Measurements from ENCODE around the gene MYO1C.
A peak's percentile ranks its signal among the peaks of the same experiment; 100 is the strongest.
"Not testable (repeated sequence)": the region's sequence is repeated elsewhere in the genome, so short reads cannot be mapped to it uniquely, and the experiment has no call there.

MYO1C gene

GRCh38 chr17:1509290-1509881 is 16.9 kb upstream of the MYO1C start:
- DNase-seq (no peak), ATAC-seq (no peak)

- ATAC-seq: not testable (repeated sequence)
Measured at GRCh38 chr17:1508709-1509108, 16.2 kb upstream of the MYO1C start.

GRCh38 chr17:1506649-1507267 is 14.3 kb upstream of the MYO1C start:
- ATAC-seq (no peak), DNase-seq (no peak)

More at GRCh38 chr17:1508709-1509108, 16.2 kb upstream of the MYO1C start:
- not testable (repeated sequence) for DNase-seq

GRCh38 chr17:1505586-1505985 is 13.1 kb upstream of the MYO1C start:
- DNase-seq: no peak
- no peak for ATAC-seq

- DNase-seq (no peak), ATAC-seq (no peak)
Measured at GRCh38 chr17:1504866-1505265, 12.4 kb upstream of the MYO1C start.

GRCh38 chr17:1503699-1504098 is 11.2 kb upstream of the MYO1C start:
- ATAC-seq: no peak
- DNase-seq: no peak

- ATAC-seq (no peak), DNase-seq (no peak)
Measured at GRCh38 chr17:1498869-1499268, 6.4 kb upstream of the MYO1C start.

- DNase-seq: no peak
- no peak for ATAC-seq
Measured at GRCh38 chr17:1498233-1498632, 5.7 kb upstream of the MYO1C start.

- ATAC-seq: no peak
Measured at GRCh38 chr17:1497831-1498230, 5.3 kb upstream of the MYO1C start.

GRCh38 chr17:1496869-1497268 is 4.4 kb upstream of the MYO1C start:
- ATAC-seq (no peak), DNase-seq (no peak)

More at GRCh38 chr17:1497831-1498230, 5.3 kb upstream of the MYO1C start:
- no peak for DNase-seq

GRCh38 chr17:1495265-1495989 is 2.9 kb upstream of the MYO1C start:
- DNase-seq (no peak), ATAC-seq (no peak)

GRCh38 chr17:1494736-1495253 is 2.3 kb upstream of the MYO1C start:
- no peak for ATAC-seq
- no peak for DNase-seq

GRCh38 chr17:1494203-1494602 is 1.7 kb upstream of the MYO1C start:
- no peak for DNase-seq

GRCh38 chr17:1493291-1493980 is 950 bp upstream of the MYO1C start:
- ATAC-seq: no peak
- no peak for DNase-seq

More at GRCh38 chr17:1494203-1494602, 1.7 kb upstream of the MYO1C start:
- ATAC-seq: no peak

GRCh38 chr17:1491443-1492248 is 840 bp downstream of the MYO1C start:
- ATAC-seq (peak; percentile 51), DNase-seq (peak; percentile 67)

GRCh38 chr17:1490643-1491442 is 1.6 kb downstream of the MYO1C start:
- DNase-seq (peak; percentile 80), ATAC-seq (peak; percentile 58)

GRCh38 chr17:1488826-1489270 is 3.6 kb downstream of the MYO1C start:
- ATAC-seq (no peak), DNase-seq (no peak)

- DNase-seq: peak; percentile 82
- ATAC-seq: no peak
Measured at GRCh38 chr17:1487939-1488825, 4.3 kb downstream of the MYO1C start.

GRCh38 chr17:1486802-1487695 is 5.4 kb downstream of the MYO1C start:
- peak; percentile 92 for DNase-seq
- ATAC-seq: peak; percentile 73

Data from stimulated activated naive CD8-positive, alpha-beta T cell treated with anti-CD3 and anti-CD28 coated beads, Interleukin-15, Interleukin-2, amounts not matched to agents 100 U/mL and 50 U/mL, for 24 hours (primary cell).